Activated CD4-positive, alpha-beta T cell treated with anti-CD3 and anti-CD28 coated beads, Interleukin-2, amount 10 ng/mL, durations not matched to agents 7 days and 5 days (primary cell): ENCODE results near the gene MYO5A. TPM values are rescaled to one million over a fixed set of nuclear protein-coding genes. Genes with fewer than 3 reads are reported as not detected.

Experiments used
- CTCF ChIA-PET: fragments of 350-600 bp; sonication (Branson Sonifier 250); formaldehyde crosslinking; loops from one replicate; lab custom pipeline; 2021; ENCODE audit warnings: antibody characterized with exemption; lab: Charles Lee
- POLR2A ChIA-PET: fragments of 350-600 bp; sonication (Branson Sonifier 250); formaldehyde crosslinking; loops from one replicate; lab custom pipeline; 2021; ENCODE audit warnings: antibody characterized with exemption; lab: Charles Lee
- DNase-seq: peaks from one replicate; pipeline ENCODE4 v3.0.0-alpha.2; 2020
- H3K27ac Mint-ChIP-seq: one replicate; pipeline ENCODE4 v1.8.0; 2021; ENCODE audit warnings: mild to moderate bottlenecking, moderate library complexity, mixed read lengths
- H3K27me3 Mint-ChIP-seq: one replicate; pipeline ENCODE4 v1.8.0; 2021; ENCODE audit warnings: mixed read lengths
- H3K36me3 Mint-ChIP-seq: one replicate; pipeline ENCODE4 v1.8.0; 2021; ENCODE audit warnings: low read depth, mixed read lengths
- H3K4me1 Mint-ChIP-seq: one replicate; pipeline ENCODE4 v1.8.0; 2021; ENCODE audit warnings: mixed read lengths
- H3K4me3 Mint-ChIP-seq: one replicate; pipeline ENCODE4 v1.8.0; 2021; ENCODE audit warnings: mild to moderate bottlenecking, moderate library complexity, mixed read lengths
- H3K9me3 Mint-ChIP-seq: one replicate; pipeline ENCODE4 v1.8.0; 2021; ENCODE audit warnings: mixed read lengths
- microRNA-seq: library from miRNA; unstranded; fragments of <30 nt; microRNA quantifications from one replicate; pipeline ENCODE4 v1.2.0, GENCODE V29; 2021; ENCODE audit warnings: borderline microRNAs expressed, borderline replicate concordance
- total RNA-seq, 2 experiments: library from RNA; stranded (reverse); gene quantifications; one replicate each; pipeline ENCODE4 v1.2.3, GENCODE V29; 2021

Gene MYO5A
- total RNA-seq, 2 experiments from 2014 or later = 34.0 to 34.5 TPM

- H3K36me3 Mint-ChIP-seq = peaks cover 13% of the 10 kb centered on the region
Observed at GRCh38 chr15:52259503-52259902, 269.2 kb downstream of the MYO5A start.

DNA sequence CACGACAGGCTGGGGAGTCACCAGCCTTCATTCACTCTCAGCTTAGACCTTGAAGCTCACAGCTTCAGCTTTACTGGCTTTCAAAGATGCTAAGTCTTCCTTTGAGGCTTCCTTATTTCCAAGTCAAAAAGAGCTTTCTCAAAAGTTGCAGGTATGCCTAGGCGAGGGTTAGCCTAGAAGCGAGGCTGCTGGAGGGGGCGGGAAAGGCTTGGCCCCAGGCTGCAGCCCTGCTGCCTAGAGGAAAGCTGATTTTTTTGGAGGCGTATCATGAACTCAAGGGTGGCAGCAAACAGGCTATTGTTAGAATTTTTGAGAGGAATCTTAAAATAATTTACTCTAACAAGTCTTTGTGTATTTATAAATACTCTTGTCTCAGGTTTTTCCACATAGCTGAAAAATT, 270.2 kb downstream of the MYO5A start:
- H3K9me3 Mint-ChIP-seq = no peaks in the 10 kb centered on the region
- H3K4me1 Mint-ChIP-seq = peaks cover 81% of the 10 kb centered on the region
- peaks cover 13% of the 10 kb centered on the region for H3K36me3 Mint-ChIP-seq
- ChIA-PET CTCF (interaction anchor here (0.7 to 1.8 kb wide), 6 partner anchors 8 to 476 kb away, joined by 3 to 6 read pairs (median 4); no protein-coding TSS in a partner anchor), POLR2A (no interaction called here)
- no peaks in the 10 kb centered on the region for H3K27me3 Mint-ChIP-seq
- H3K4me3 Mint-ChIP-seq = no peak overlapping the region
- H3K27ac Mint-ChIP-seq = peak overlapping the region; percentile 71
- no peak for DNase-seq

More at GRCh38 chr15:52259503-52259902, 269.2 kb downstream of the MYO5A start:
- POLR2A ChIA-PET = no interaction called here
- Mint-ChIP-seq H3K27ac (no peak overlapping the region), H3K9me3 (no peaks in the 10 kb centered on the region), H3K4me1 (peaks cover 75% of the 10 kb centered on the region), H3K27me3 (no peaks in the 10 kb centered on the region), H3K4me3 (no peak overlapping the region)
- CTCF ChIA-PET = interaction anchor here (0.7 to 1.8 kb wide), 8 partner anchors 10 to 475 kb away, joined by 3 to 6 read pairs (median 4); no protein-coding TSS in a partner anchor
- DNase-seq = no peak

DNA sequence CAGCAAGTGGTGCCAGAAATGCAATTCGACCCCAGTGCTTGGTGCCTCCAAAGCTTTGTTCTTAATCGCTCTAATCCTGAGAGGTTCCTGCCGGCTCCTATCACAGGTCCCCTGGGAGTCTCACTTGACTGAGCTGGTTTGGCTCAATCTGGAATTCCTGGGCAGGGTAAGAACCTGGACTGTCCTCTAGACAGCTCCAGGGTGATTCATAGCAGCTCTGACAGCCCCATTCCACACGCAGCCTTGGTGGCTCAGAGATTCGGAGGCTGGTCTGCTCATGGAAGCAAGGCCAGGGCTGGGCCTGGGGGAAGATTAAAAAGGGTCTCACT, 271.0 kb downstream of the MYO5A start:
- Mint-ChIP-seq H3K27ac (no peak overlapping the region), H3K9me3 (no peaks in the 10 kb centered on the region), H3K36me3 (peaks cover 7% of the 10 kb centered on the region), H3K27me3 (no peaks in the 10 kb centered on the region), H3K4me1 (peaks cover 77% of the 10 kb centered on the region), H3K4me3 (no peak overlapping the region)
- CTCF ChIA-PET = interaction anchor here (1.1 to 4.3 kb wide), 8 partner anchors 9 to 477 kb away, joined by 3 to 31 read pairs (median 4); no protein-coding TSS in a partner anchor
- POLR2A ChIA-PET = no interaction called here
- DNase-seq = no peak

Small RNA genes within 50 kb of the gene (microRNA-seq; reads per million reads assigned to microRNA genes)
- gene MIR1266 = not detected

Other genes with a start within 250 kb of the MYO5A start
- gene MYO5C, start 233.1 kb downstream of the MYO5A start, total RNA-seq = 1 to 10 TPM; 2.4 to 2.8 TPM
- gene ARPP19, start 40.1 kb upstream of the MYO5A start, total RNA-seq = 100 to 1,000 TPM; 178 to 193 TPM
- 10 to 100 TPM; 39.5 to 41.1 TPM for gene ATOSA, start 150.5 kb upstream of the MYO5A start, total RNA-seq